NCI-H146 treated with DMSO at 0.1 percent for 48 hours (cell line): Measurements from ENCODE around the gene SLC24A3.

Source experiments
- DNase-seq: peaks from one replicate; lab custom pipeline; 2025; ENCODE audit not compliant: unreplicated experiment; lab: John Stamatoyannopoulos, UW

The SLC24A3 gene

DNA sequence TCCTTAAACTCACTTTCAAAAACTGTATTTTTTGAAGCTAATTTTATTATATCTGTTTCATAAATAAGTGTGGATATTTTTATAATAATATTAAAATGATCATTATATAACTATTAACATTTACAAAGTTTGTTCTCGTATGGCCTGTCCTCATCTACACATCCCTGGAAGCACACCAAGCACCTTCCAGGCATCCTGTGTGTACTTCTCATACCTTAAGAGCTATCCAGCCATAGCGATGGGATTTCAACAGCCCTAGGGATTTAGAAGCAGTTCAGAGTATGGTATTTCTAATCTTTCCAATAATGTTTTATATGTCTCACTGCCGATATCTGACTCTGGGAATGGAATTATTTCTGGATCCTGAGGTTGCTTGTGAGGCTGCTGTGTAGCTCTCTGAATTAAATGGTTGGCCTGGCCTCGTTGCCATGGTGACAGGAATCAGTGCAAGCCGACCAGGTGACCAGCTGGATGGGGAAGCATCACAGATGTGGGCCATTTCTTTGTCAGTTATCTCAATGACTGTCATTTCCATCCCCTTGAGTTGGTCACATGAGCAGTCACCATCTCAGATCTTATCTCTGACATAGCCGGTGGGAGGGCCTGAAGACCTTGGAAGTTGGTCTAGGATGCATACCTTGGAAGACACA lies 280.4 kb downstream of the SLC24A3 start:
- no peak for DNase-seq

DNA sequence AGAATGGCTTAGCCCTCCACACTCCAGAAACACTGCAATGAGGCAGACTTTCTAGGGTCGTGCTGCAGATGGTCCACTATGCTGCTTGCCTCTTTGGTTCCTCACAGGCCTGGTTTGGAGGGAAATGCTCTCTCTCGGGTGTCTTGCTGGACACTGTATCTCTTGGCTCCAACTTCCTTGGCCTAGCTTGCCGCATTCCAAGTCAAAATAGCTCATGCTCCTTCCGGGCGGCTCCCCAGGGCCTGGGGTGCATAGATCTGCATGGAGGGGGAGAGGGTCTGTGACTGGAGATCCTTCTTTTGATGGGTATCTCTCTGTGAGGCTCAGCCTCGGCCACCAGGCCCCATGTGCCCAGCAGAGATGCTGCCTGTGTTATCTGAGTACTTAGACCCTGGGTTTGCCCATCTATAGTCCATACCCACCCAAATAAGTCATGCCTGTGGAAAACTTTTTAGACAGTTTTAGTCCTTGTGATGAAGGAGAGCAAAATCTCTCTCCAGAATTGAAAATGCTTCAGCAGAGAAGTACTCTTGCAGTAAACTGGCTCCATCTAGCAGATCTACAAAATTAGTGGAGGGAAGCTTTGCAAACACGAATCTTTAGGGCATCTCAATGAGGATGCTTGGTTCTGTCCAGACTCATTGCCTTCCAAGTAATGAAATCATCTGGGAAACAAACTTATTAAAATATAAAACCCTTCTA lies 281.5 kb downstream of the SLC24A3 start:
- DNase-seq, result no peak

DNA sequence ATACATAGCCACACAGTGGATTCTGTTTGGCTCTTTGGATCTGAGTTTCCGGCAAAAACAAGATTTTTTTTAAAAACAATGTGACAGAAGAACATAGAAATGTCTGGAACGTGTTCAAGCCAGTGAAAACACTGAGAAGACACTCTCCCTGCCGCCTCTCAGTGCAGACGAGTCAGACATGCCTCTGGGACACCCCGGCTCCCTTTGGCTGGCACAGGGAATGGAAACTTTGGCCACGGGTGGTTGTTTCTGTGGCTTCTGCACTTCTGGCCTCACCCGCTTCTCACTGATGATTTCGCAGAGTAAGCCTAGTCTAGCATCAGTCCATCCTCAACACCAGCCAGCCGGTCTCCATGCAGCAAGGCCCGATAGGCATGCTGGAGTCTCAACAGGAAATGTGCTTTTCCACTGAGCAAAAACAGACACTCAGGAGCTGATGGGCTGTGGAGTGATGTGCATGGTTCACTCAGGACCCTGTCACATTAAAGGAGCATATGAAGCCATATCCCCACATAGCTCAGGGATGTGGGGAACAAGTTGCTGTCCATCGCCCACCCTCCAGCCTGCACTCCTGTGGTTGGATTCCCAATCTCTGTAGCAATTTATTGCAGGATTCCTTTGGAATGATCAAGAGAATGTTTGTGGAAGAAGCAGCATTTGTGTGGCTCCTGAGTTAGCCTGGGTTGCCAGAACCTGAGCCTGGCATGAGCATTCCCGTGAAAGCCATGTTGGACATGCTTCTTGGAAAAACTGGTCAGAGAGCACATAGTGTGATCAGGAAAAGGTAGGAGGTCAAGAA lies 283.7 kb downstream of the SLC24A3 start:
- DNase-seq, result no peak

DNA sequence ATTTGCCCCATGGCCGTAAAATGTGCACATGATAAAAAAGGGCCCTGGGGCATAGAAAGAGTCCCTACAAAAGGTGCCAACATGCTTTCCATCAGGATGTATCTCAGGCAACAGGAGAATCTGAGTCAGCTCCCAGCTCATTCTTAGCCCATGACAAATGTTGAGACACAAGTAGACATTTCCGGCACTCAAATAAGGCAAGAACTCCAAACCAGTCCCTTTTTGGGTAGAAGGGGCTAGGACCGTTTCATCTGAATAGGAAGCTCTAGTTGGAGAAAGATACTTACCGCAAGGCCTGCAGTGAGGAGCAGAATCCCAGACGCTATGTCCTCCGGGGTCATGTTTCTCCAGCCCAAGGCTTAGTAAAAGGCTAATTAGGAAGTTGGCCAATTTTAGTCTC lies 284.6 kb downstream of the SLC24A3 start:
- no peak for DNase-seq

DNA sequence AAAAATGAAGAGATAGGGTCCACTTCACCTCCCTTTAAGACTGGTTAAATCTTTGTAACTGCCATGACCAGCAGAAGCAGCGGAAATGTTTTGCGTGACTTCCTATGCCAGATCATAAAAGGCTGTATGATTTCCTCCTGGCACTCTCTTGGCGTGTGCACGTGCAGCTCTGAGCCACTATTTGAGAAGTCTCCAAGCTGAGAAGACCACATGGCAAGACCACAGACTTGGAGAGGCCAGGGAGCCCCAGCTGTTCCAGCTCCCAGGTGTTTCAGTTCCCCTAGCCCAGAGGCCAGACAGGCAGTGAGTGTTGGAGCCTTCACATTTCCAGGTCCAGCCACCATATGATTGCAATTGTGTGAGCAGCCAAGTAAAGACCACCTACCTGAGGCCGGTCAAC lies 286.3 kb downstream of the SLC24A3 start:
- DNase-seq, result no peak

DNA sequence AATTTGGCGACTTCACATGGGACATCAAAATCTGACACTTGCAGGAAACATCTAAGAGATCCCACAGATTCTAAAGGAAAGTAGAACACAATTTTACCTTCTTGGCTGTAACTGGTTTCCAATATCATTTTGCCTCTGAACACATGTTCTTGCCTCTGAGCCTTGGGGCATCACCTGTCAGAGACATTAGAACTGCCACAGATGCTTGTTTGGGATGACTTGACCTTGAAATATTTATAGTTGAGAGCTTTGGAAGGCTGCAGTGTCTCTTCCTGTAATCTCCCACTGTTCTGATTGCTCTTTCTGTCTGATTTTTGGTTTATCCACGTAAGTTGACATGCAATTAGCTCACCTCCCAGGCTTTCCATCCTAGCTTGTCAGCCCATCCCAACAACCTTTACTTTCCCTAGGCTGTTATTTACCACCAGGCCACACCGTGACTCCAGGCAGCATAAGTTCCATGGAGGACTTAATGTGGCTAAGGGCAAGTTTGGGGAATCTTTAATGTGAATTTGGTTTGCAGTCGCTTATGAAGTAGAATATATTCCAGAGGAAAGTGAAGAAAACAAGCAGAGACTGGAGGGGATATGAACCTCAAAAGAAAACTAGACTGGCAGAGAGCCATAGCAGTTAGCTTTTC lies 289.2 kb downstream of the SLC24A3 start:
- no peak for DNase-seq

DNA sequence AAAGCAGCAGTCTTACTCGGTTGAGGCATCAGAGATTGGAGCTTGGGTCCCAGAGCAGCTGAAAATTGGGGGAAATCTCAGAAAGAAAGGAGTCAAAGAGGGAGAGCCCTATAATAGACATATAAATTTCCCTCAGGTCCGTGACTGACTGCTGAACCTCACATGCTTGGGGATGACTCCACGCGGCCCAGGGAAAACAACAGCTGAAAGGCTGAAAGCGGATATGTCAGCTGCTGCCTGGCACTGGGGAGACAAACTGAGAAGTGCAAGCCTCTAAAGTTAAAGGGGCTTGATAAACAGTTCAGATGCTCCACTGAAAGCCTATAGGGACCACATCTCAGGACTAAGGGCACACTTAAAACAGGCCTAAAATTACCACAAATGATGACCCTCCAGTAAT lies 289.7 kb downstream of the SLC24A3 start:
- no peak for DNase-seq

DNA sequence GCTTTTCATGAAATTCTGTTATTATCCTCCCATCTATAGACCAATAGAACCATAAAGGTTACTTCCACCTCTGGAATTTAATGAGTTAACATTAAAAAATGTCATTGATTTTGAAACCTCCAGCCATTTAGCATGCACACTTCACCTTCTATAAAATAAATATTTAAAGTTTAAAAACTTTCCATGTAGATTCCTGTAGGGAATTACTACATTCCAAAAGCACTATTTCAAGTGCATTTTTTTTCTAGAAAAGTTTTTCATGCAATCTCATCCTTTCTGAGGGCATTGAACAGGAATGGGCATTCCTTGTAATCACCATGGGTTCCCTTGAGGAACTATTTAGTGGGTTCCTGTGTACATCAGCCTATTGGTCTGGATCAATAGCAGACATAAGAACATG lies 291.8 kb downstream of the SLC24A3 start:
- DNase-seq, result no peak

DNA sequence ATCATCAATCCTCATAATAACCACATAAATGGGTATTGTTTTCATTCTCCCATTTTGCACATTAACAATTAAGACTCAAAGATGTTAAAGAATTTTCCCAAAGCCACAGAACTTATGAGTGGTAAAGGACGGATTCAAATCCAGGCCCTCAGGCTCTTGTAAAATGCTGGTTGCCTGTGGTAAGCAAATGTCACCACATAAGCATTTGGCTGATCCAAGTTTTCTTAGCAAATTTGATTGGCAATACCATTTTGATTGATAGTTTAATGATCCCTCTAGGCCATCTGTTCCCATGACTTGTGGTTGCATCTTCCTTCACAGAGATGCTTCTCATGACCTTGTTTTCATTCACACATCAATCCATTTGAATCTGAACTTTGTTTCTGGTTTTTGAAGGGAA lies 293.6 kb downstream of the SLC24A3 start:
- DNase-seq, result no peak

DNA sequence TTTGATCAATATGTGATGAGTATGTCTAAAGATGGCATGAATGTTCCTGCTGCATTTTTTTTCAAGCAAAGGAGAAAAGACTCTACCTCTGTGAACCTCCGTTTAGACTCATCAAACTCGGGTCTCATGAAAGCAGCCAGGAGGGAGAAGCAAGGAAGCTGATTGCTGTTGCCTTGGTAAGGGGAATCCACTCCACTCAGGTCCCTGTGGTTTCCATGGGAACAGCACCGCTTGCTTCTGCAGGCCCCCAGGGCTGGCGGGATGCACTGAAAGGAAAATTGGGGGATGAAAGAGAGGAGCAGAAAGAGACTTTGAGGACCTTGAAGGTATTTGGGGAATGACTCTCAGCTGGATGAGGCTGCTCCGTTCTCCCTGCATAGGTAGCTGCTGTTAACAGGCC lies 296.0 kb downstream of the SLC24A3 start:
- no peak for DNase-seq

DNA sequence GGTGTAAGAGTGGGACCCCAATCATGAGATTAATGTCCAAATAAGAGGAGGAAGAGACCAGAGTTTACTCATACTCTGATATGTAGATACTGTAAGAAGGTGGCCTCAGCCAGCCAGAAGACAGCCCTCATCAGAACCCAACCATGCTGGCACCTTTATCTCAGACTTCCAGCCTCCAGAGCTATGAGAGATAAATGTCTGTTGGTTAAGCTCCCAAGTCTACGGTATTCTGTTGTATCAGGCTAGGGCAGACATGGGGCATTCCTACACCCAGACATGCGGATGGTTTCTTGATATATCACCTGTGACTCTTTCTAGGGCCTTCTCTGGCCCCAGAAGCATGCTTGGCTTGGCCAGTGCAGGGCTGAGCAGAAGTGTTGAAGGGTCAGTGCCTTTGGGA lies 298.2 kb downstream of the SLC24A3 start:
- no peak for DNase-seq

DNA sequence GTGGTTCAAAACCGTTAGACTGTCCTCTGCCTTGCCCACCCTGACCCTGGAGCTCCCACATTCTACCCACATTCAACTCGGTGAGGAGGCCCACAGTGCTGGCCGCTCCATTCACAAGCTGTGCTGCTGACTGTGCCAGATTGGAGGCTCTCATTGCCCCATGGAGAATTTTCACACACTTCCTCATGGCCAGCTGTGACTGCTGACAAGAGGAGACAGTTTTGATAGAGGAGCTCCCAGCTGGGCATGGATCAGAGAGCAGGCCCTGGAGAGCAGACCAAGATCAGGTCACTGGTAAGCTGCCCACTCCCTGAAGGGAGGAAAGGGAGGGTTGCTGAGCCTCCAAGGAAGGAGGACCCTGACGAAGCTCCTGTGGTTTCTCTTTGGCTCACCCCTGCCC lies 299.5 kb downstream of the SLC24A3 start:
- no peak for DNase-seq

DNA sequence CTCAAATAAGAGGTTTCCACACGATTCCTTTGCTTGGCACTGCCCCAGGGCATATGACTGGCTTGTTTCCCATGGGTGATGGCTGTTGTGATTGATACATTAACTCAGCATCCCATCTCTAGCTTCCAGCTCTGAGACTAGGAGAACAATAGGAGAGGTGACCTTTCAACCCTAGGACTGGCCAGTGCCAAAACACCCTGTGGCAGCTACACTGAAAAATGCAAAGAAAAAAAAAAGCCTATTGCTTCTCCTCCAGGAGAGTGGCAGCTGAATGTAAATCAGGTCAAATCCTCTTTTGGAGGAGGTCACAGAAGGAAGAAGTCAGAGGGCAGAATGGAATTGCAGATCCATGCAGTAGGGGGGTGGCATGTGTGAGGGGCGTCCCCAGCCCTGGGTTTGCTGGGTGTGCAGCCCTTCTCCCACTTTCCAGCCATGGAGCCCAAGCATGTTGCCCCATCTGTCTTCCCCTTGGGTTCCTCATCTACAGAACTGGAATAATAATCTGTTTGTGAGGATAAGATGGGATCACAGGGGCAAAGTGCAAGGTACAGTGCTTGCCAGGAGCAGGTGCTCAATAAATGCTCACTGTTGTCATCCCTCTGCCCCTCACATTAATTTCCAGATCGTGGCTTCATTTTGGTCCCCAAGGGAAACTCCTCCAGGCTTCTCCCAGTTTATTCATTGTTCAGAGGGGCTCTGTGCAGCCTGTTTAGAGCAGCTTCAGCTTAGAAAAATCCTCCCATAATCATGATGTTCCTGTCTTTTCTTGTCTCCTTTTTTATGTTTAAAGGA lies 300.6 kb downstream of the SLC24A3 start:
- peak; percentile 19 for DNase-seq

DNA sequence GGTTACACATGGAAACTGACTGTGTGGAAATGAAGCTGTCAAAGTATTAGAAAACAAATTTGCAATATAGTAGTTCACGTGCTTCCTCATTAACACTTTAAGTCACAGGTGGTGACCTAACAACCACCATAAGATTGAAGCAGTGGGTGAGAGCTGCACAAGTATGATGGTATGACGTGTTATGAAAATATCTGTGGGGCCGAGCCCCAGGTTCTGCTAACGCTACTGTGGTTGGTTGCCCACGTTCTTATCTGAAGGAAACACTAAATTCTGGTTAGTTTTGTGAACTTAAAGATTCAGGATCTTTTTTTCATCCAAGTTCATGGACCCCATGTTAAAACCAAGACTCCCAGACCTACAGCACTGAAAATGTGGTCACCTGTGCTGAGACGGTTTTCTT lies 302.6 kb downstream of the SLC24A3 start:
- DNase-seq, result no peak

DNA sequence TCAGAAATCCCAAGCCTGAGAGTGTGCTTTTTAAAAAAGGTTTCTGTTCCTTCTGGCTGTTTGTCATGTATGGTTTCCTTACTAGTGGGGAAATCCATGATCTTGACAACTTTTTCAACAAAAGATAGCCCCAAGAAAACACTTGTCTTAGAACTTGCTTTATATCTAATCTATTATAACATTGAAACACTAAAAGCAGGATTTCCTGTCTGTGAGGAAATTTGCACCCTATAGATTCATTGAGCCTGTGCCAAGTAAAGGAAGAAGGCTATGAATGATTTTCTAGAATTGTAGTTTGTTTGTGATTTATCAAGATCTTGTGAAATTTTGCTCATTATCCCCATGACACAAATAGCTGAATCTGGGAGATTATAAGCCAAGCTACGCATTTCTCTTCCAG lies 307.0 kb downstream of the SLC24A3 start:
- DNase-seq, result no peak

DNA sequence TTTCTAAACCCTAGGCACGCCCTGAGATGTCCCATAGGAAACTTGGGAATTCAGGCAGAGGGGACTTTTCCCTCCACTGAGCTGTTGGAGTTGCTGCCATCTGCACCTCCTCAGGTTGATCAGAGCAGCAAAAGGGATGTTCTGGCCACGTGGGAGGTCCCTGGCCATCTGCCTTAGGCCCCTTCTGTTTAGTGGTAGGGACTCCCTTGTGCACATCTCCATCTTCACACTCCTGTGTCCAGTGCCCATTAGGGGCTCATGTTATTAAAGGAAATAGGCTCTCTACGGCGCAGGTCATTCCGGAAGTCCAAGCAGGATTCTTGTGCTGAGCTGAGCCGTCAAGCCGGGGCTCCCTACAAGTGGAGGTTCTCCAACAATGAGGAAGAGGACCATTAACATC lies 307.8 kb downstream of the SLC24A3 start:
- DNase-seq, result no peak

DNA sequence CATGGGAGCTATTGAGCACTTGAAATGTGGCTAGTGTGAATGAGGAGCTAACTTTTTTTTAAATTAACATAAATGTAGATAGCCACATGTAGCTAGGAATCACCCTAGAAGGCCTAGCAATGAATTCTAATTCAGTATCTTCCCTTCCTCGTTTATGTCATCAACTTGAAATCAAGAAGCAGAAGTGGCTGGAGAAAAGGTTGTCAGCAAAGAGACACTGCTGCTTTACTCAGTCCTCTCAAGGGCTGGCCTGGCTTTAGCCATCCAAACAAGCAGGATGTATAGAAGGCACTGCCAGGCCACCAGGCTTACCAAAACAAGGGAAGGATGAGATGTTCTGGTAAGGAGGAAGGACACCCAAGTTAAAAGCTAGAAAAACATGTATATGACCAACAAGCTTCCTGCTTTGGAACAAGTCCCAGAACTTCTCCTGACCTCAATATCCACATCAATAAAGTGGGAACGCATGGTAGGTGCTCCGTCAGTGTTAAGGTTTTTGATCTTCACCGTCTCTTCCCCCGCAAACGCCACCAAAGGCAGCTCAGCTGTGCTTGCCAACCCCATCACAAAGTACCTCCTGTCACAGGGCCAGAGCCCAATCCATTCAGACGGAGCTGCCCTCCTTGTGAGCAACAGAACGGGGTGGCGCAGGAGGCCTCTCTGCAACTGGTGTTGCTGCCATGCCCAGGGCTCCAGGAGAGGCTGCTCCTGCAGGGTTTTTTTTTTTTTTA lies 309.8 kb downstream of the SLC24A3 start:
- no peak for DNase-seq

DNA sequence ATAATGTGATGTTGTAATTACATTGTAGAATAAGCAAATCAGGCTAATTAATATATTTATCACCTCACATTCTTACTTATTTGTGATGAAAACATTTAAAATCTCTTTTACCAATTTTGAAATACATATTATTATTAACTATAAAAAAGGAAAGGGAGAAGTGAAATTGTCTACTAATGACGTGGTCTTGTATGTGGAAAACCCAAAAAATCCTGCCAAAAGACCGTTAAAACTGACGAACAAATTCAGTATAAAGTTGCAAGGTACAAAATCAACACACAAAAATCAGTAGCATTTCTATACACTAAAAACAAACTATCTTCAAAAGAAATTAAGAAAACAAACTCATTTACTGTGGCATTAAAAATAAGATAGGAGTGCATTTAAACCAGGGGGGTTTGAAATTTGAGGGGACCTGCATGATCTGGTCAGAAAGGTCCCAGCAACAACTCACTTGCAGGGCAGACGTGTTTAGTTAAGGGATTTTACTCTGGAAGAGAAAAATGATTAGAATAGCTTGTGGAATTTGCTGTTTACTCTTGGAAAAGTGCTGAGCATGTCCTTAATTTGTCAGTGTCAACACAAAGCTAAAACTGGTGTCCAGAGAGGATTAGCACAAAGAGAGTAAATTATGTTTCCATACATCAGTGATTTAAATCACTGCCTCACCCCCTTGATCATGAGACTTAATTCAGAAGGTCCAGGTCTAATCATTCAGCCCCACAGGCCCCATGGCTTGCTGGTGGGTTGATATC lies 310.6 kb downstream of the SLC24A3 start:
- no peak for DNase-seq

DNA sequence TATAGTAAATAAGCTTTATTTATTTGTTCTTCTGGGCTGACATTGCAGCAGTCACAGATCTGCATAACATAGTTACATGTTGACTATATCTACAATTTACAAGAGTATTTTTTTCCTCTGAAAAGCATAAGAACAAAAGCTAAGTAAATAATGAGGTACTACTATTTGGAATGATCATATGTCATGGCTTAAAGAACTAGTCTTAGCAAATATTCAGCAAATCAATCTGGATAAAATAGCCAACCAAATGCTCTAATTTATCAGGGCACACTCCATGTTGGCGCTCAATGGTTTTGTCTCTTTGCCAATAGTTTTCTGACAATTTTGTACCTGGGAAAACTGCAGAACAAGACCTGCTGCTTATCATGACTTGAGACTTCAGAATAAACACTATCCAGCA lies 312.2 kb downstream of the SLC24A3 start:
- no peak for DNase-seq

DNA sequence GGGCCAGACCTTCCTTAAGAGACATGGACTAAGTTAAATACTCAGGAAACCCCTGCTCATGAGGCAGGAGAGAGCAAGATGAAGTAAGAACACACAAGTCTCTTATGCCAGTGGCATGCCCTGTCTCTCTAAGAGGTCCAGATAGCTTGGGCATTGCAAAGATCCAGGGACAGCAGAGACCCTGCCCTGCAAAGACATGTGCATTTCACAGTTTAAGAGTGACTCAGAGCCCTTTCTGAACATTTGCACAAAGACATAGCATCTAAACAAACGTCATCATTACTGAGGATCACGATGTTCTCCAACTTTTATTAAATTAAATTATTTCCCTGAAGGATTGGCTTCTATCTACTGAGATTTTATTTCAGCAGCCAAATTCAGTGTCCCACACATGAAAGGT lies 315.1 kb downstream of the SLC24A3 start:
- no peak for DNase-seq
